Hematopoietic multipotent progenitor cell (in vitro differentiated cells): ENCODE measurements around the gene HMCN2. TPM values are rescaled to one million over a fixed set of nuclear protein-coding genes. Genes with fewer than 3 reads are reported as not detected.

Experiments used
- DNase-seq, 3 donors: peaks; one replicate each; pipeline ENCODE4 v3.0.0-alpha.2; 2011 to 2015; ENCODE audit warnings: low read depth in 2 of 3, low spot score in 2 of 3
- small RNA-seq: library from RNA; depleted of rRNA; stranded (forward); fragments of <200 nt; gene quantifications from one replicate; pipeline ENCODE3, GENCODE V24; 2012
- total RNA-seq: library from RNA; depleted of rRNA; stranded (reverse); fragments of >200 nt; gene quantifications from one replicate; pipeline ENCODE4 v1.2.3, GENCODE V29; 2012

HMCN2 gene
- total RNA-seq, 1 donor, result under 0.01 TPM

- no peak for DNase-seq
Observed at GRCh38 chr9:130477564-130477963, 212.0 kb downstream of the HMCN2 start.

- DNase-seq, result no peak
Observed at GRCh38 chr9:130478152-130478551, 212.6 kb downstream of the HMCN2 start.

GRCh38 chr9:130478736-130479575, 213.4 kb downstream of the HMCN2 start:
- no peak for DNase-seq

GRCh38 chr9:130479587-130479986, 214.0 kb downstream of the HMCN2 start:
- DNase-seq, result no peak

GRCh38 chr9:130480673-130481072, 215.1 kb downstream of the HMCN2 start:
- DNase-seq, result no peak

GRCh38 chr9:130482463-130482862, 216.9 kb downstream of the HMCN2 start:
- no peak for DNase-seq

GRCh38 chr9:130483371-130483971, 217.9 kb downstream of the HMCN2 start:
- DNase-seq, result no peak

Small RNA genes within 50 kb of the gene (small RNA-seq; reads per million reads assigned to genes)
- not detected for gene RN7SL665P

Other genes with a start within 250 kb of the HMCN2 start
- gene FNBP1, start 222.6 kb upstream of the HMCN2 start, total RNA-seq, result 67.9 TPM
- 15.6 TPM for gene GPR107, start 211.9 kb upstream of the HMCN2 start, total RNA-seq
- gene NCS1, start 93.4 kb upstream of the HMCN2 start, total RNA-seq, result 0.27 TPM
- 0.27 TPM for gene ASS1, start 179.2 kb downstream of the HMCN2 start, total RNA-seq